A673 (cell line): Measurements from ENCODE around the gene NDRG4.

ENCODE experiments used
- CTCF ChIP-seq: fragments of 300-800, 200-600 bp; sonication (generic); conservative IDR thresholded peaks from 2 replicates; pipeline ENCODE4 v1.5.1; 2017; ENCODE audit warnings: low read depth, mild to moderate bottlenecking, antibody characterized with exemption, low read length, moderate library complexity, mixed read lengths
- EZH2 ChIP-seq: fragments of 200-600 bp; sonication (generic); IDR thresholded peaks from 2 replicates; pipeline ENCODE4 v1.6.1; 2017; ENCODE audit warnings: borderline replicate concordance, low read depth, mild to moderate bottlenecking, mixed read lengths, antibody characterized with exemption, low read length; ENCODE audit not compliant: poor library complexity, severe bottlenecking

- TF ChIP-seq CTCF: no peak
- TF ChIP-seq EZH2: no peak
These were observed 45.8 kb upstream of the NDRG4 start for GRCh38 chr16:58454178-58454577.
